Osteocyte (in vitro differentiated cells): ENCODE data around the gene CIP2A. TPM values are rescaled to one million over a fixed set of nuclear protein-coding genes. Genes with fewer than 3 reads are reported as not detected.

Experiments
- DNase-seq: peaks from one replicate; pipeline ENCODE4 v3.0.0; 2021; ENCODE audit warnings: mixed read lengths; ENCODE audit not compliant: unreplicated experiment; ENCODE audit errors: extremely low spot score
- H3K27ac Mint-ChIP-seq: one replicate; pipeline ENCODE4 v1.8.0; 2021; ENCODE audit warnings: mild to moderate bottlenecking, mixed read lengths; ENCODE audit not compliant: unreplicated experiment
- H3K27me3 Mint-ChIP-seq: one replicate; pipeline ENCODE4 v1.8.0; 2021; ENCODE audit warnings: mixed read lengths; ENCODE audit not compliant: unreplicated experiment
- H3K36me3 Mint-ChIP-seq: one replicate; pipeline ENCODE4 v1.8.0; 2021; ENCODE audit warnings: mixed read lengths; ENCODE audit not compliant: unreplicated experiment
- H3K4me1 Mint-ChIP-seq: one replicate; pipeline ENCODE4 v1.8.0; 2021; ENCODE audit warnings: mixed read lengths; ENCODE audit not compliant: unreplicated experiment
- H3K4me3 Mint-ChIP-seq: one replicate; pipeline ENCODE4 v1.8.0; 2021; ENCODE audit warnings: mild to moderate bottlenecking, moderate library complexity, mixed read lengths; ENCODE audit not compliant: unreplicated experiment
- H3K9me3 Mint-ChIP-seq: one replicate; pipeline ENCODE4 v1.8.0; 2021; ENCODE audit warnings: mixed read lengths; ENCODE audit not compliant: unreplicated experiment
- CTCF ChIP-seq: fragments of 200-600 bp; sonication (generic); IDR thresholded peaks from 2 replicates; pipeline ENCODE4 v1.5.0; 2021; ENCODE audit warnings: antibody characterized with exemption, mild to moderate bottlenecking, moderate library complexity
- total RNA-seq: library from RNA; stranded (reverse); gene quantifications from 2 replicates; pipeline ENCODE4 v1.2.1, GENCODE V29; 2021

Gene CIP2A
- total RNA-seq, 1 donor from 2014 or later = 10.2 TPM

GRCh38 chr3:108527817-108528216, 61.4 kb downstream of the CIP2A start:
- DNase-seq = no peak
- H3K4me3 Mint-ChIP-seq = no peak overlapping the region
- H3K4me1 Mint-ChIP-seq = peaks cover 5% of the 10 kb centered on the region
- H3K27me3 Mint-ChIP-seq = peaks cover 22% of the 10 kb centered on the region
- H3K27ac Mint-ChIP-seq = no peak overlapping the region
- no peaks in the 10 kb centered on the region for H3K36me3 Mint-ChIP-seq
- H3K9me3 Mint-ChIP-seq = no peaks in the 10 kb centered on the region
- no peak for TF ChIP-seq CTCF

GRCh38 chr3:108527109-108527508, 62.1 kb downstream of the CIP2A start:
- peaks cover 5% of the 10 kb centered on the region for H3K4me1 Mint-ChIP-seq
- H3K27me3 Mint-ChIP-seq = peaks cover 19% of the 10 kb centered on the region
- H3K36me3 Mint-ChIP-seq = no peaks in the 10 kb centered on the region
- DNase-seq = no peak
- no peak overlapping the region for H3K4me3 Mint-ChIP-seq
- H3K9me3 Mint-ChIP-seq = no peaks in the 10 kb centered on the region
- no peak overlapping the region for H3K27ac Mint-ChIP-seq
- no peak for TF ChIP-seq CTCF

- Mint-ChIP-seq H3K4me3 (no peak overlapping the region), H3K36me3 (no peaks in the 10 kb centered on the region), H3K27ac (no peak overlapping the region), H3K9me3 (no peaks in the 10 kb centered on the region), H3K4me1 (peaks cover 5% of the 10 kb centered on the region), H3K27me3 (peaks cover 24% of the 10 kb centered on the region)
- TF ChIP-seq CTCF = no peak
- DNase-seq = no peak
These were observed 63.3 kb downstream of the CIP2A start for GRCh38 chr3:108525971-108526370.

GRCh38 chr3:108525256-108525655, 64.0 kb downstream of the CIP2A start:
- peaks cover 5% of the 10 kb centered on the region for H3K4me1 Mint-ChIP-seq
- no peak overlapping the region for H3K4me3 Mint-ChIP-seq
- no peaks in the 10 kb centered on the region for H3K9me3 Mint-ChIP-seq
- peaks cover 21% of the 10 kb centered on the region for H3K27me3 Mint-ChIP-seq
- H3K27ac Mint-ChIP-seq = no peak overlapping the region
- no peak for DNase-seq
- no peaks in the 10 kb centered on the region for H3K36me3 Mint-ChIP-seq
- no peak for TF ChIP-seq CTCF

- TF ChIP-seq CTCF = no peak
- Mint-ChIP-seq H3K27ac (no peak overlapping the region), H3K9me3 (no peaks in the 10 kb centered on the region), H3K4me3 (no peak overlapping the region), H3K4me1 (peaks cover 5% of the 10 kb centered on the region), H3K27me3 (peaks cover 16% of the 10 kb centered on the region), H3K36me3 (no peaks in the 10 kb centered on the region)
- no peak for DNase-seq
These were observed 64.7 kb downstream of the CIP2A start for GRCh38 chr3:108524537-108524936.
